GM12878 (cell line): Measurements from ENCODE around the gene PTPN22. TPM values are rescaled to one million over a fixed set of nuclear protein-coding genes. Genes with fewer than 3 reads are reported as not detected.

Experiments
- ATAC-seq: fragments of 200-7000 bp; cut with Tn5 transposase; 3 replicates; pipeline ENCODE4 v1.9.1; 2020; ENCODE audit warnings: mild to moderate bottlenecking, moderate library complexity
- BruUV-seq: library from RNA; stranded (reverse); fragments of 400-500 nt; replicated peaks from 2 replicates; lab custom pipeline; 2021; lab: Mats Ljungman, UMichigan
- CTCF ChIA-PET: fragments of 300-600 bp; sonication (Branson Sonifier 250); formaldehyde crosslinking; extraction: SDS; loops from one replicate; lab custom pipeline; 2021; ENCODE audit warnings: inconsistent platforms; lab: Yijun Ruan, JAX
- POLR2A ChIA-PET: fragments of 350-600 bp; formaldehyde crosslinking; extraction: SDS; loops from one replicate; lab custom pipeline; 2021; ENCODE audit warnings: inconsistent platforms; lab: Charles Lee
- RAD21 ChIA-PET: fragments of 300-600 bp; sonication (Branson Sonifier 250); formaldehyde crosslinking; loops from one replicate; lab custom pipeline; 2023; ENCODE audit warnings: antibody characterized with exemption; ENCODE audit not compliant: unreplicated experiment; lab: Charles Lee
- SMC1A ChIA-PET: fragments of 300-600 bp; sonication (Branson Sonifier 250); formaldehyde crosslinking; loops from one replicate; lab custom pipeline; 2023; ENCODE audit not compliant: unreplicated experiment, uncharacterized antibody; lab: Charles Lee
- DNase-seq: peaks from one replicate; pipeline ENCODE4 v3.0.0-alpha.2; 2011; ENCODE audit warnings: low read depth, low spot score
- FAIRE-seq: peaks from 3 replicates; lab custom pipeline; 2011; peaks lifted over from hg19 to GRCh38; lab: Jason Lieb, UNC
- H2AFZ ChIP-seq: 2 replicates; pipeline ENCODE4 v1.6.0; 2011; ENCODE audit warnings: low read depth, low read length, control low read depth; ENCODE audit not compliant: control insufficient read depth
- H3K27ac ChIP-seq: 2 replicates; pipeline ENCODE4 v1.5.1; 2011; ENCODE audit warnings: control low read depth; ENCODE audit not compliant: control insufficient read depth, insufficient read depth
- H3K27me3 ChIP-seq, 2 experiments: replicated peaks in 1 of 2; 2 replicates each; pipeline versions ENCODE4 v1.6.0 to v1.6.1; 2011; ENCODE audit warnings: low read length in 1 of 2; ENCODE audit not compliant: control insufficient read depth in 2 of 2, insufficient read depth in 2 of 2
- H3K36me3 ChIP-seq, 2 experiments: 2 replicates each; pipeline ENCODE4 v1.5.1; 2011; ENCODE audit warnings: low read length in 1 of 2; ENCODE audit not compliant: control insufficient read depth in 2 of 2, insufficient read depth in 2 of 2
- H3K4me1 ChIP-seq: 2 replicates; pipeline ENCODE4 v1.6.1; 2011; ENCODE audit warnings: mild to moderate bottlenecking, low read length, moderate library complexity, mixed read lengths; ENCODE audit not compliant: control insufficient read depth, insufficient read depth
- H3K4me2 ChIP-seq: 2 replicates; pipeline ENCODE4 v1.6.0; 2011; ENCODE audit warnings: control low read depth; ENCODE audit not compliant: control insufficient read depth, insufficient read depth
- H3K4me3 ChIP-seq: fragments of 200-600 bp; sonication (generic); 2 replicates; pipeline ENCODE4 v1.5.1; 2016
- H3K79me2 ChIP-seq: 2 replicates; pipeline ENCODE4 v1.6.0; 2011; ENCODE audit warnings: low read length; ENCODE audit not compliant: control insufficient read depth, insufficient read depth
- H3K9ac ChIP-seq: 2 replicates; pipeline ENCODE4 v1.8.0; 2011; ENCODE audit warnings: low read length, control low read depth, mixed read lengths; ENCODE audit not compliant: control insufficient read depth, insufficient read depth
- H3K9me3 ChIP-seq: replicated peaks from 3 replicates; pipeline ENCODE4 v1.5.1; 2011; ENCODE audit warnings: mild to moderate bottlenecking, low read length; ENCODE audit not compliant: control insufficient read depth, insufficient read depth
- H4K20me1 ChIP-seq: 2 replicates; pipeline ENCODE4 v1.6.0; 2011; ENCODE audit not compliant: control insufficient read depth, insufficient read depth
- BHLHE40 ChIP-seq, 2 experiments: fragments of 450-650 bp in 1 of 2; IDR thresholded peaks; 2 replicates each; pipeline ENCODE4 v1.6.1; 2011 to 2017; ENCODE audit warnings: low read depth in 2 of 2, borderline replicate concordance in 1 of 2, improper control_type of control experiment in 1 of 2, low read length in 1 of 2, mild to moderate bottlenecking in 1 of 2
- CEBPB ChIP-seq, 2 experiments: fragments of 150-350 bp in 1 of 2; IDR thresholded peaks; 2 replicates each; pipeline ENCODE4 v1.6.1; 2012 to 2014; ENCODE audit warnings: low read depth in 2 of 2, low read length in 2 of 2, borderline replicate concordance in 1 of 2, inconsistent platforms in 1 of 2
- EGR1 ChIP-seq, 2 experiments: IDR thresholded peaks; 1 replicate in 1 of 2; 2 replicates in 1 of 2; pipeline ENCODE4 v1.6.1; 2011 to 2012; ENCODE audit warnings: low read depth in 2 of 2, low read length in 2 of 2, borderline replicate concordance in 1 of 2, mild to moderate bottlenecking in 1 of 2, moderate library complexity in 1 of 2
- MTA2 ChIP-seq: fragments of 450-650 bp; IDR thresholded peaks from 2 replicates; pipeline ENCODE4 v1.6.1; 2016; ENCODE audit warnings: low read depth, mild to moderate bottlenecking, moderate library complexity
- NFIC ChIP-seq: IDR thresholded peaks from 2 replicates; pipeline ENCODE4 v1.6.1; 2012; ENCODE audit warnings: low read depth, mild to moderate bottlenecking, inconsistent platforms, low read length, moderate library complexity
- NFXL1 ChIP-seq: fragments of 450-650 bp; IDR thresholded peaks from 2 replicates; pipeline ENCODE4 v1.6.1; 2017; ENCODE audit warnings: antibody characterized with exemption, mild to moderate bottlenecking, borderline replicate concordance
- USF2 ChIP-seq: IDR thresholded peaks from 2 replicates; pipeline ENCODE4 v1.6.1; 2011; ENCODE audit warnings: low read depth, low read length, improper control_type of control experiment, borderline replicate concordance
- ZZZ3 ChIP-seq: IDR thresholded peaks from 2 replicates; pipeline ENCODE4 v1.6.1; 2011; ENCODE audit warnings: low read depth; ENCODE audit not compliant: control insufficient read depth, insufficient read length
- WGBS: methylation state at CpG from one replicate; pipeline ENCODE4 v1.1.6; 2016; ENCODE audit warnings: low lambda C conversion rate; ENCODE audit not compliant: insufficient replicate concordance, insufficient coverage; ENCODE audit errors: missing lambda C conversion rate; 5-methylcytosine and 5-hydroxymethylcytosine counted together
- in situ Hi-C: fragments of 300-500 bp; cut with MboI; formaldehyde crosslinking; loops from 9 replicates; pipeline ENCODE4 v1.14.3; 2018; ENCODE audit warnings: mixed read lengths
- intact Hi-C: fragments of 100-400 bp; cut with micrococcal nuclease; formaldehyde crosslinking; loops from one replicate; pipeline ENCODE4 v1.14.2; 2022; ENCODE audit not compliant: unreplicated experiment
- polyA plus RNA-seq, 11 experiments: library from polyadenylated mRNA; depleted of rRNA in 4 of 11; unstranded in 6 of 11; stranded (reverse) in 5 of 11; fragments of >200 nt; fragmentation: Nextera tagmentation in 4 of 11; fragmentation: Illumina TruSeq in 1 of 11; extraction: Ambion mirVana in 4 of 11; extraction: Trizol in 1 of 11; gene quantifications; 1 replicate in 1 of 11; 2 replicates in 10 of 11; pipeline versions ENCODE4 v1.2.1 to v1.2.3, GENCODE V29; 2011 to 2016; ENCODE audit warnings: inconsistent platforms in 2 of 11, missing spikeins in 2 of 11, low read depth in 1 of 11
- total RNA-seq, 4 experiments: library from RNA; depleted of rRNA in 3 of 4; stranded (reverse); fragments of >200 nt in 3 of 4; fragmentation: Illumina TruSeq in 1 of 4; extraction: Trizol in 1 of 4; gene quantifications; 2 replicates each; pipeline versions ENCODE4 v1.2.1 to v1.2.3, GENCODE V29; 2013 to 2021
- TF ChIP-seq, protein P1 (sequence below): fragments of 450-650 bp; IDR thresholded peaks from 2 replicates; pipeline ENCODE4 v1.6.1; 2018; ENCODE audit warnings: mild to moderate bottlenecking, low read depth, moderate library complexity; ENCODE audit not compliant: partially characterized antibody
- TF ChIP-seq, protein P2 (sequence below): fragments of 450-650 bp; IDR thresholded peaks from 2 replicates; pipeline ENCODE4 v1.6.1; 2017; ENCODE audit warnings: antibody characterized with exemption, mild to moderate bottlenecking, moderate library complexity
- TF ChIP-seq, protein P3 (sequence below): fragments of 450-650 bp; IDR thresholded peaks from 2 replicates; pipeline ENCODE4 v1.6.1; 2016; ENCODE audit warnings: mild to moderate bottlenecking

The PTPN22 gene
- total and polyA plus RNA-seq, 10 of the 15 experiments (the other 5 are each of a cell fraction or from before 2014, with no cell fraction given): 22.8 to 65.1 (median 44.9) TPM

- TF ChIP-seq NFXL1: no peak
These were observed 88.0 kb downstream of the PTPN22 start (continued) for GRCh38 chr1:113783254-113784103.

DNA sequence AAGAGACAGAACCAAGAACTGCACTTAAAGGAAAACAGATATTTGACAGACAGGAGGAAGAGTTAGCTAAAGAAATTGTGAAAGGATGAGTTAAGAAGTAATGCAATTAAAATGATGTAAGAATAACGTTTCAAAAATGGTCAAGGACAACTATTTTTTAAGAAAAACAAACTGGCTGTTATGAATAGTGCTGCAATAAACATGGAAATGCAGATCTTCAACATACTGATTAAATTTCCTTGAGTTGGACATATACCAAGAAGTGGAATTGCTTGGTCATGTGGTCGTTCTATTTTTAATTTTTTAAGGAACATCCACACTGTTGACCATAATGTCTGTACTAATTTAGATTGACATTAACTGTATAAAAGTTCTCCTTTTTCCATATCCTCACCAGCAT lies 89.1 kb downstream of the PTPN22 start:
- Histone ChIP-seq H3K4me2 (no peak overlapping the region), H3K36me3 (0 out of 4 replicates have a peak, but pooled peaks cover 0 to under 1% of the 10 kb centered on the region in 2 experiments), H4K20me1 (no peaks in the 10 kb centered on the region), H3K4me3 (no peak overlapping the region), H2AFZ (no peak overlapping the region), H3K9me3 (no peaks in the 10 kb centered on the region; the same call in 2 of the 3 replicates), H3K4me1 (peaks cover 36% of the 10 kb centered on the region), H3K9ac (no peak overlapping the region), H3K27me3 (no peaks in the 10 kb centered on the region), H3K79me2 (peaks cover 64% of the 10 kb centered on the region), H3K27ac (no peak overlapping the region)
- FAIRE-seq (no peak), ATAC-seq (no peak), DNase-seq (no peak)
- WGBS: 95% methylated on average over 2 of the region's 2 CpGs
- in situ Hi-C loops: no loop called here
- POLR2A ChIA-PET: interaction anchor here (1.0 to 1.2 kb wide), 2 partner anchors 22 to 23 kb away, joined by 3 to 7 read pairs; partner anchors contain the start of gene PHTF1
- RAD21 ChIA-PET: interaction anchor here (0.8 to 2.1 kb wide), 3 partner anchors 11 to 53 kb away, joined by 3 to 8 read pairs (median 3); no protein-coding TSS in a partner anchor
- SMC1A ChIA-PET: interaction anchor here (1.1 to 2.6 kb wide), 8 partner anchors 10 to 80 kb away, joined by 3 to 15 read pairs (median 7); partner anchors contain the start of gene RSBN1
- CTCF ChIA-PET: interaction anchor here (0.8 to 2.0 kb wide), 3 partner anchors 12 to 23 kb away, joined by 3 to 6 read pairs (median 4); partner anchors contain the start of gene PHTF1
- intact Hi-C loops: no loop called here
- no TSS peak for BruUV-seq
- TF ChIP-seq USF2 (no peak), MTA2 (no peak), CEBPB (IDR thresholded peaks at IDR 0.05; ENCODE audit: borderline replicate concordance in 1 of 2, low read depth in 2 of 2, low read length in 2 of 2) (no peak), EGR1 (IDR thresholded peaks at IDR 0.05; ENCODE audit: borderline replicate concordance in 1 of 2, low read depth in 2 of 2, low read length in 2 of 2) (no peak), NFIC (no peak), ZZZ3 (no peak), BHLHE40 (IDR thresholded peaks at IDR 0.05; ENCODE audit: borderline replicate concordance in 1 of 2, low read depth in 2 of 2, low read length in 1 of 2) (no peak)
- TF ChIP-seq, protein P1, sequence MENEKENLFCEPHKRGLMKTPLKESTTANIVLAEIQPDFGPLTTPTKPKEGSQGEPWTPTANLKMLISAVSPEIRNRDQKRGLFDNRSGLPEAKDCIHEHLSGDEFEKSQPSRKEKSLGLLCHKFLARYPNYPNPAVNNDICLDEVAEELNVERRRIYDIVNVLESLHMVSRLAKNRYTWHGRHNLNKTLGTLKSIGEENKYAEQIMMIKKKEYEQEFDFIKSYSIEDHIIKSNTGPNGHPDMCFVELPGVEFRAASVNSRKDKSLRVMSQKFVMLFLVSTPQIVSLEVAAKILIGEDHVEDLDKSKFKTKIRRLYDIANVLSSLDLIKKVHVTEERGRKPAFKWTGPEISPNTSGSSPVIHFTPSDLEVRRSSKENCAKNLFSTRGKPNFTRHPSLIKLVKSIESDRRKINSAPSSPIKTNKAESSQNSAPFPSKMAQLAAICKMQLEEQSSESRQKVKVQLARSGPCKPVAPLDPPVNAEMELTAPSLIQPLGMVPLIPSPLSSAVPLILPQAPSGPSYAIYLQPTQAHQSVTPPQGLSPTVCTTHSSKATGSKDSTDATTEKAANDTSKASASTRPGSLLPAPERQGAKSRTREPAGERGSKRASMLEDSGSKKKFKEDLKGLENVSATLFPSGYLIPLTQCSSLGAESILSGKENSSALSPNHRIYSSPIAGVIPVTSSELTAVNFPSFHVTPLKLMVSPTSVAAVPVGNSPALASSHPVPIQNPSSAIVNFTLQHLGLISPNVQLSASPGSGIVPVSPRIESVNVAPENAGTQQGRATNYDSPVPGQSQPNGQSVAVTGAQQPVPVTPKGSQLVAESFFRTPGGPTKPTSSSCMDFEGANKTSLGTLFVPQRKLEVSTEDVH: no peak
- TF ChIP-seq, protein P2, sequence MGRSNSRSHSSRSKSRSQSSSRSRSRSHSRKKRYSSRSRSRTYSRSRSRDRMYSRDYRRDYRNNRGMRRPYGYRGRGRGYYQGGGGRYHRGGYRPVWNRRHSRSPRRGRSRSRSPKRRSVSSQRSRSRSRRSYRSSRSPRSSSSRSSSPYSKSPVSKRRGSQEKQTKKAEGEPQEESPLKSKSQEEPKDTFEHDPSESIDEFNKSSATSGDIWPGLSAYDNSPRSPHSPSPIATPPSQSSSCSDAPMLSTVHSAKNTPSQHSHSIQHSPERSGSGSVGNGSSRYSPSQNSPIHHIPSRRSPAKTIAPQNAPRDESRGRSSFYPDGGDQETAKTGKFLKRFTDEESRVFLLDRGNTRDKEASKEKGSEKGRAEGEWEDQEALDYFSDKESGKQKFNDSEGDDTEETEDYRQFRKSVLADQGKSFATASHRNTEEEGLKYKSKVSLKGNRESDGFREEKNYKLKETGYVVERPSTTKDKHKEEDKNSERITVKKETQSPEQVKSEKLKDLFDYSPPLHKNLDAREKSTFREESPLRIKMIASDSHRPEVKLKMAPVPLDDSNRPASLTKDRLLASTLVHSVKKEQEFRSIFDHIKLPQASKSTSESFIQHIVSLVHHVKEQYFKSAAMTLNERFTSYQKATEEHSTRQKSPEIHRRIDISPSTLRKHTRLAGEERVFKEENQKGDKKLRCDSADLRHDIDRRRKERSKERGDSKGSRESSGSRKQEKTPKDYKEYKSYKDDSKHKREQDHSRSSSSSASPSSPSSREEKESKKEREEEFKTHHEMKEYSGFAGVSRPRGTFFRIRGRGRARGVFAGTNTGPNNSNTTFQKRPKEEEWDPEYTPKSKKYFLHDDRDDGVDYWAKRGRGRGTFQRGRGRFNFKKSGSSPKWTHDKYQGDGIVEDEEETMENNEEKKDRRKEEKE: no peak
- TF ChIP-seq, protein P3, sequence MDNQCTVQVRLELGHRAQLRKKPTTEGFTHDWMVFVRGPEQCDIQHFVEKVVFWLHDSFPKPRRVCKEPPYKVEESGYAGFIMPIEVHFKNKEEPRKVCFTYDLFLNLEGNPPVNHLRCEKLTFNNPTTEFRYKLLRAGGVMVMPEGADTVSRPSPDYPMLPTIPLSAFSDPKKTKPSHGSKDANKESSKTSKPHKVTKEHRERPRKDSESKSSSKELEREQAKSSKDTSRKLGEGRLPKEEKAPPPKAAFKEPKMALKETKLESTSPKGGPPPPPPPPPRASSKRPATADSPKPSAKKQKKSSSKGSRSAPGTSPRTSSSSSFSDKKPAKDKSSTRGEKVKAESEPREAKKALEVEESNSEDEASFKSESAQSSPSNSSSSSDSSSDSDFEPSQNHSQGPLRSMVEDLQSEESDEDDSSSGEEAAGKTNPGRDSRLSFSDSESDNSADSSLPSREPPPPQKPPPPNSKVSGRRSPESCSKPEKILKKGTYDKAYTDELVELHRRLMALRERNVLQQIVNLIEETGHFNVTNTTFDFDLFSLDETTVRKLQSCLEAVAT: no peak
